Lower lobe of right lung (tissue), 2 donors: ENCODE data around the gene CALD1. TPM values are rescaled to one million over a fixed set of nuclear protein-coding genes. Genes with fewer than 3 reads are reported as not detected.

ENCODE experiments used
- ATAC-seq, 2 donors: fragments of 200-7000 bp; cut with Tn5 transposase; one replicate each; pipeline ENCODE4 v1.9.1; 2020 to 2022; ENCODE audit warnings: mild to moderate bottlenecking in 2 of 2, moderate library complexity in 2 of 2
- DNase-seq: peaks from one replicate; pipeline ENCODE4 v3.0.0-alpha.2; 2020
- H3K27ac ChIP-seq: fragments of 200-600 bp; one replicate; pipeline ENCODE4 v1.8.0; 2022
- H3K27me3 ChIP-seq: fragments of 200-600 bp; one replicate; pipeline ENCODE4 v1.8.0; 2022; ENCODE audit warnings: low read depth
- H3K36me3 ChIP-seq: fragments of 200-600 bp; one replicate; pipeline ENCODE4 v1.8.0; 2022; ENCODE audit warnings: mild to moderate bottlenecking
- H3K4me1 ChIP-seq: fragments of 200-600 bp; one replicate; pipeline ENCODE4 v1.8.0; 2022
- H3K4me3 ChIP-seq: fragments of 200-600 bp; one replicate; pipeline ENCODE4 v1.8.0; 2022; ENCODE audit warnings: mild to moderate bottlenecking
- H3K9me3 ChIP-seq: fragments of 200-600 bp; one replicate; pipeline ENCODE4 v1.8.0; 2022
- CTCF ChIP-seq: fragments of 200-600 bp; IDR thresholded peaks from one replicate; pipeline ENCODE4 v1.8.0; 2022; ENCODE audit warnings: antibody characterized with exemption, mild to moderate bottlenecking
- intact Hi-C: fragments of 100-400 bp; cut with DNase I; formaldehyde crosslinking; loops from one replicate; pipeline ENCODE4 v1.11.0; 2022
- total RNA-seq: library from RNA; stranded (reverse); fragmentation: NEBNext Ultra II Directional; extraction: Animal tissue kit (Norgen Biotek cat#: 25700); gene quantifications from one replicate; pipeline ENCODE4 v1.2.1, GENCODE V29; 2021
- donor health status: DM: no; HTN: yes; CAD: no; lungs with severe emphysema.

Gene CALD1
- total RNA-seq, 1 donor from 2014 or later: 140 TPM

GRCh38 chr7:134888141-134888740 lies 108.8 kb downstream of the CALD1 start:
- no peaks in the 10 kb centered on the region for H3K9me3 ChIP-seq
- peaks cover 5% of the 10 kb centered on the region for H3K27me3 ChIP-seq
- no peaks in the 10 kb centered on the region for H3K36me3 ChIP-seq
- peaks cover 35% of the 10 kb centered on the region for H3K4me1 ChIP-seq
- no peak overlapping the region for H3K27ac ChIP-seq
- DNase-seq: no peak
- ATAC-seq: peak in 1 of 2 donors; percentile 23
- intact Hi-C loops: no loop called here
- no peak overlapping the region for H3K4me3 ChIP-seq
- no peak for TF ChIP-seq CTCF

- TF ChIP-seq CTCF: no peak
- no peak overlapping the region for H3K27ac ChIP-seq
- no peaks in the 10 kb centered on the region for H3K36me3 ChIP-seq
- DNase-seq: no peak
- ATAC-seq: no peak
- intact Hi-C loops: no loop called here
- H3K4me1 ChIP-seq: peaks cover 35% of the 10 kb centered on the region
- peaks cover 5% of the 10 kb centered on the region for H3K27me3 ChIP-seq
- H3K9me3 ChIP-seq: peaks cover under 1% of the 10 kb centered on the region
- peak overlapping the region; percentile 52 for H3K4me3 ChIP-seq
Observed at GRCh38 chr7:134890246-134891240, 111.1 kb downstream of the CALD1 start.

GRCh38 chr7:134891262-134891695 lies 111.8 kb downstream of the CALD1 start:
- H3K4me3 ChIP-seq: peak overlapping the region; percentile 52
- peaks cover 8% of the 10 kb centered on the region for H3K9me3 ChIP-seq
- H3K36me3 ChIP-seq: no peaks in the 10 kb centered on the region
- H3K27ac ChIP-seq: peak overlapping the region; percentile 72
- intact Hi-C loops: no loop called here
- no peak for TF ChIP-seq CTCF
- peak; percentile 80 to 86 for ATAC-seq
- DNase-seq: peak; percentile 53
- peaks cover 28% of the 10 kb centered on the region for H3K4me1 ChIP-seq
- H3K27me3 ChIP-seq: peaks cover 5% of the 10 kb centered on the region

- H3K27me3 ChIP-seq: peaks cover 5% of the 10 kb centered on the region
- H3K9me3 ChIP-seq: peaks cover 13% of the 10 kb centered on the region
- peak; percentile 31 to 66 for ATAC-seq
- no peak for TF ChIP-seq CTCF
- H3K4me3 ChIP-seq: peak overlapping the region; percentile 52
- H3K36me3 ChIP-seq: no peaks in the 10 kb centered on the region
- intact Hi-C loops: no loop called here
- H3K27ac ChIP-seq: peak overlapping the region; percentile 72
- H3K4me1 ChIP-seq: peaks cover 21% of the 10 kb centered on the region
- no peak for DNase-seq
Observed at GRCh38 chr7:134891696-134892678, 112.6 kb downstream of the CALD1 start.

- peak overlapping the region; percentile 72 for H3K27ac ChIP-seq
- peaks cover 13% of the 10 kb centered on the region for H3K9me3 ChIP-seq
- TF ChIP-seq CTCF: no peak
- intact Hi-C loops: no loop called here
- ATAC-seq: no peak
- peaks cover 13% of the 10 kb centered on the region for H3K4me1 ChIP-seq
- peaks cover 5% of the 10 kb centered on the region for H3K27me3 ChIP-seq
- no peak for DNase-seq
- peak overlapping the region; percentile 52 for H3K4me3 ChIP-seq
- no peaks in the 10 kb centered on the region for H3K36me3 ChIP-seq
Observed at GRCh38 chr7:134892963-134893362, 113.5 kb downstream of the CALD1 start.
